ENCODE data around the gene NINJ2.

NINJ2 gene

DNA sequence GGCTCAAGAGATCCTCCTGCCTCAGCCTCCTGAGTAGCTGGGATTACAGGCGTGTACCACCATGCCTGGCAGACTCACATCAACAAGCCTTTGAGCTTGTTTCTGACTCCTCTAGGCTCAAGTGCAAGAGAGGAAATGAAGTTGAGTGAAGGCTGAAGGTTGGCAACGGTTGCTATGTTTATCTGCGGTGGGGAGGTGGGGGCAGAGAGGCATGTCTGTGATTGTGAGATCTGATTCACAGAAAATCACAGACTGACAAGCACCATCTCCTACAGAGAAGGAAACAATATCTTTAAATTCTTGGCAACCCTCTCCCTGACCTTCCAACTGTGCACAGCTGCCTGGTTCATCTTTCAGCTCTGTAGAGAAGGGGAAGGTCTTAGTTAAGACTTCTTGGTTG lies 22.1 kb upstream of the NINJ2 start:
- H3K4me3 Mint-ChIP-seq, result peak overlapping the region; percentile 39 to 56

DNA sequence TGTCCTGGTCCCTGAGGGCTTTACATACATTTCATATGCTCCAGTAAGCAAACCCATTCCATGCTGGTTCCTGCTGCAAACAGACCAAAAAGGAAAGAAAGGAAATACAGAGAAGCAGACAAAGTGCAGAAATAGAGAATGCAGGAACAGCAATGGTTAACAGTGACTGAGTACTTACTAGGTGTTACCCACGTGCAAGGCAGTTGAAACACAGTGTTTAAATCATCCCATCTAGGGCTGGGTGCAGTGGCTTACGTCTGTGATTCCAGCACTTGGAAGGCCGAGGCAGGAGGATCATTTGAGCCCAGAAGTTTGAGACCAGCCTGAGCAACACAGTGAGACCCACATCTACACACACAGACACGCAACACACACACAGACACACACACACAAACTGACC lies 21.2 kb upstream of the NINJ2 start:
- H3K4me3 Mint-ChIP-seq, result peak overlapping the region in 1 of 2 donors; percentile 25
- no peaks in the 10 kb centered on the region for H3K27me3 Mint-ChIP-seq
- no peaks in the 10 kb centered on the region for H3K36me3 Mint-ChIP-seq
- ATAC-seq (replicated peaks) (no peak), DNase-seq (no peak)
- no peak overlapping the region for H3K27ac Mint-ChIP-seq
- peaks cover 33 to 43% of the 10 kb centered on the region in 2 donors for H3K4me1 Mint-ChIP-seq
- no peaks in the 10 kb centered on the region for H3K9me3 Mint-ChIP-seq

More for the DNA sequence above, 22.1 kb upstream of the NINJ2 start:
- Mint-ChIP-seq H3K36me3 (no peaks in the 10 kb centered on the region), H3K9me3 (no peaks in the 10 kb centered on the region), H3K27ac (peak overlapping the region; percentile 94), H3K4me1 (peaks cover 33 to 44% of the 10 kb centered on the region in 2 donors), H3K27me3 (no peaks in the 10 kb centered on the region)
- peak; percentile 94 to 95 for ATAC-seq (replicated peaks)
- DNase-seq, result peak; percentile 71

DNA sequence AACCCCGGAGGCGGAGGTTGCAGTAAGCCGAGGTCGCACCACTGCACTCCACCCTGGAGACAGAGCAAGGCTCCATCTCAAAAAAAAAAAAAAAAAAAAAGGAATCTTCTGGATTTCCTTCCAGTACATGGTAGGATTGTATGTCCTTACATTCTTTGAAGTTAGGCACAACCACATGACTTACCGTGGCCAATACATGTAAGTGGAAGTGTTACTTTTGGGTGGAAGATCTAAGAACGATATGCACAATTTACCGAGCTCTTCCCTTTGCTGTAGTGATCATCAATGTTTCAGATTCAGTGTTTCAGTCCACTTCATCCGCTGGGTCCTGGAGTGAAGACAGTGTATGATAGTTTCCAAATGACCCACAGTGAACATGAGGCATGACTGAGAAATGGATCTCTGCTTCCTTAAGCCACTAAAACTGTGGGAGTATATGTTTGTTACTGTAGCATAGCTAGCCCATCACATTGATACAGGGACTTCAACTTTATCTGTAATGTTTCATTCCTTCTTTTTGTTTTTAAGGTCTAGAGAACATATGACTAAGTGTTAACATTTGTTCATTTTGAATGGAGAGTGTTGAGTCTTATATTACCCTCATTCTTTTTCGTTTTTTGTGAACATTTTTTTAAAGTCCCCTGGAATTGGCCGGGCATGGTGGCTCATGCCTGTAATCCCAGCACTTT lies 18.5 kb upstream of the NINJ2 start:
- Mint-ChIP-seq H3K27me3 (no peaks in the 10 kb centered on the region), H3K4me3 (no peak overlapping the region), H3K4me1 (peaks cover 44 to 57% of the 10 kb centered on the region in 2 donors), H3K27ac (peak overlapping the region; percentile 5), H3K36me3 (no peaks in the 10 kb centered on the region), H3K9me3 (no peaks in the 10 kb centered on the region)
- DNase-seq (no peak), ATAC-seq (replicated peaks) (no peak)

DNA sequence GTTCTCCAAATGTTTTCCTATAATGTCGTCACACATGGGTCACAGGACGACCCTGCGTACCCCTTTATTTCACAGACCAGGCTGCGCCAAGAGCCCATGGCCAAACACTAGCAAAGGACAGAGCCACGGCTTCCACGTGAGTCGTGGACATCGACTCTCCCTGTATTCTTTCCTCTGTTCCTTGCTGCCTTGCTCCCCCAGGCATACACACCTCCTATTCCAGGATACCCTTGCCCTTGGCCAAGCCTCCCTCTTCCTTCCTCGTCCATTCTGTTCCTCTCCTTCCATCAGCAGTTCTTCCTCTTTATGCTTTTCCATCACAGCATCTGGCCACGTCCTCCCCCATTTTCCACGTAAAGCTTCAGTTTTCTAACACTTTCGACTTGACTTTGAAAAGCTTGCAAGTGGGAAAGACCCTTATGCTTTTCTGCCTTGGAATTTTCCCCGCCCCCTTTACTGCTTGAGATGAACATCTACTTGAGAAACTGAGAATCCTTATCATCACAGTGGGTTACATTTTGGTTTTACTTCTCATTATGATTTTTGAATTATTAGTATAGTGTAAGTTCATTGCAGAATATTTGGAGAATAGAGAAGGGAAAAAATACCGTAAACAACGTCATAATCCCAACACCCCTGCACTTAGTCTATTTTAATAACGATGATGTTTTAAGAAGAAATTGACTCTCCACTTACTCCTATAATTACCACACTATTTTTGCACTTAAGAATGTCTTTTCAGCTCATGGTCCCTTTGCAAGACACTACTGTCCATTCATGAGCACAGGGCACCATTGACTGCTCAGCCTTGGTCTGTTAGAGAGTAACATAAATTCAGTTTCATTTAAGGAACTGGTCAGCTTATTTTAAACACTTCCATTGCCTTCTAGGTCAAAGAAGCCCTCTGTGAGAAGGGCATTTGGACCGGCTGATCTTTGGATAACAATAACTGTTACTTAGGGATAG lies 15.8 kb upstream of the NINJ2 start:
- Mint-ChIP-seq H3K27ac (no peak overlapping the region), H3K27me3 (no peaks in the 10 kb centered on the region), H3K4me1 (peaks cover 27 to 42% of the 10 kb centered on the region in 2 donors), H3K9me3 (no peaks in the 10 kb centered on the region), H3K36me3 (no peaks in the 10 kb centered on the region), H3K4me3 (peak overlapping the region in 1 of 2 donors; percentile 11)
- ATAC-seq (replicated peaks) (no peak), DNase-seq (no peak)

DNA sequence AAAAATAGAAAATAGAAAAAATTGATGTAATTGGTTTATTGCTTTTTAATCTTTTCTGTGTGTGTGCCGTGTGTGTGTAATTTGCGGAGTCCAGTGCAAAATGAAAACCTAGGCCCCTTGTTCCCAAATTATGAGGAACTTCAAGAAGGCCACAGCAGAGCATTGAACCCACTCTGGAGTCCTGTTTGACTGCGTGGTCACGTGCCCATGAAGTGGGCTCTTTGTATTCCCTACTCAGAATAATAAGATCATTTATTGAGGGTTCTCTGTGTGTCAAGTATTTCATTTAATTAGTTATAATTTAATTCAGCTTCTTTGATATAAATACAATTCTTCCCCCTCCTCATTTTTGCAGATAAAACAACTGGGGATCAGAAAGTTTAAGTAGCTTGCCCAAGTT lies 12.3 kb upstream of the NINJ2 start:
- peak overlapping the region; percentile 70 for H3K27ac Mint-ChIP-seq
- H3K4me3 Mint-ChIP-seq, result no peak overlapping the region

DNA sequence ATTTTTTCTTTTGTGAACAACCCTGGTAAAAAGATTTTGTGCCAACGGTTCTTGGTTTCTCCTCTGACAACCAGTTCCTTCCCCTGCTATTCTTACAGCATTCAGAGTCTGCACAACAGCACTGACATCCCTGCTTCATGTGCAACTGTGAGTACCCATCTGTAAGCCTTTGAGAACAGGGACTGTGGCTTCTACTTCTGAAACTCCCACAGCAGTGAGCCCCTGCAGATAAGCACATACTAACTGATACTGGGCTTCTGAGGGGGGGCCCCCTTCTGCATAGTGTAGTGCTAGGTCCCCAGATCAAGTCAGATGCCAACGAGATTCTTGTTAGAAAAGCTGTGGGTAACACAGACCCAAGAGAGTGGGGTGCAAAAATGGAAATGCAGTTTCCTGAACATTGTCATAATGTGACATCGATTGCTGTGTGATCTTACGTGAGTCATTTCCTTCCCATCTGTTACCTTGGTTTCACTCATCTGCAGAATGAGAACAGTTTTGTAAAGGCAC lies 11.1 kb upstream of the NINJ2 start:
- Mint-ChIP-seq H3K27ac (peak overlapping the region; percentile 88), H3K36me3 (peaks cover 0 to 1% of the 10 kb centered on the region in 2 donors), H3K4me1 (peaks cover 33 to 70% of the 10 kb centered on the region in 2 donors), H3K4me3 (peak overlapping the region; percentile 50 to 61), H3K27me3 (no peaks in the 10 kb centered on the region), H3K9me3 (no peaks in the 10 kb centered on the region)
- ATAC-seq (replicated peaks) (peak; percentile 93 to 95), DNase-seq (peak; percentile 80)

More for the DNA sequence above, 12.3 kb upstream of the NINJ2 start:
- no peak for ATAC-seq (replicated peaks)
- H3K27me3 Mint-ChIP-seq, result no peaks in the 10 kb centered on the region
- no peaks in the 10 kb centered on the region for H3K36me3 Mint-ChIP-seq
- no peaks in the 10 kb centered on the region for H3K9me3 Mint-ChIP-seq
- no peak for DNase-seq
- peaks cover 34 to 66% of the 10 kb centered on the region in 2 donors for H3K4me1 Mint-ChIP-seq

DNA sequence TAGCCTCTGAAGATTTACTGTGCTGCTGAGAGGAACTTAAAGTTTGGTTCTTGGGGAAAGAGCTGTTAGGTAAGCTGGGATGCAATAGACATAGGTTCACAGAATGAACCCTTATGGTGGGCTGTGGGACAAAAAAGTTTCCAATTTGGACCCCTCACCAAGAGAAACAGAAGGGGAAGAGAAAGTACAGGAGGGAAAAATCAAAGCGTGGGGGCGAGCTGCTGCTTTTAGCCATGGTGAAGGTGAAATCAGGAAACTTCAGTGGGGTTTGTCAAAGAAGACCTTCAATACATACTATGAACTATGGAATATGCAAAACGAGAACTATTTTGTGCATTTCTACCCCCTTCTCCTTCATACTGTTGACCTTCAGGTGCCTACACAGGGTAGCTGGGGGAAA lies 10.6 kb upstream of the NINJ2 start:
- Mint-ChIP-seq H3K27ac (peak overlapping the region; percentile 88), H3K27me3 (no peaks in the 10 kb centered on the region), H3K9me3 (no peaks in the 10 kb centered on the region), H3K36me3 (peaks cover 0 to 6% of the 10 kb centered on the region in 2 donors), H3K4me3 (peak overlapping the region; percentile 18 to 70), H3K4me1 (peaks cover 33 to 70% of the 10 kb centered on the region in 2 donors)
- peak; percentile 25 to 26 for ATAC-seq (replicated peaks)
- no peak for DNase-seq

DNA sequence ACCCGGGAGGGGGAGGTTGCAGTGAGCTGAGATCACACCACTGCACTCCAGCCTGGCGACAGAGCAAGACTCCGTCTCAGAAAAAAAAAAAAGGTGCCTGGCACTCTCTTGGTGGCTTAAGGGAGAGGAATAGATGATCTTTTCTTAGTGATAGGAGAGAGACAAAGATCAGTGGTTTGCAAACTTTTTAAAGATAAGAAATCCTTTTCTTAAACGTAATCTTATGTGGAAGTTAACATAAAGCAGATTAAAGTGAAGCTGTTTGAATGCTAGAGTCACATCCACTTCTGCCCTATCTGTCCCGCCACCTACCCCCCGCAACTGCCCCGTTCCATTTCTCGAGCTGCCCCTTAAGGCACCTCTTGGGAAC lies 6.3 kb upstream of the NINJ2 start:
- Mint-ChIP-seq H3K27me3 (no peaks in the 10 kb centered on the region), H3K4me3 (peak overlapping the region; percentile 34 to 53), H3K9me3 (no peaks in the 10 kb centered on the region), H3K36me3 (peaks cover 0 to 6% of the 10 kb centered on the region in 2 donors), H3K27ac (peak overlapping the region; percentile 93), H3K4me1 (peaks cover 40 to 72% of the 10 kb centered on the region in 2 donors)
- no peak for DNase-seq
- no peak for ATAC-seq (replicated peaks)

DNA sequence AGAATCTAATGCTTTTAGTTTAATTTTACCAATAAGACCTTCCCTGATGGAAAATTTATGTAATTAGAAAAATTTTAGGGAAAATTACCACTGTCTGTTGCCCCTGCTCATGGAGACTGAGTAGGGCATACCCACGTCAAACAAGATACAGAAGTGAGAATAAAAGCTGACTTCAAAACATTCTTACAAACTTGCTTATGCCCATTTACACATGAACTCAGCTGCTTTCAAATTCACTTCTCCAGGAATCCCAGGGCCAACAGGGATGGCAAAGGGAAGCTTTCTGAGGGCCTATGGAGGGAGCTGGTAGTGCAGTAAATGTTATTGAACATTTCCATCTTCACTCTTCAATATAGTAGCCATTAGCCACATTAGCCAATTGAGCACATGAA lies 4.8 kb upstream of the NINJ2 start:
- H3K4me3 Mint-ChIP-seq, result no peak overlapping the region
- H3K27ac Mint-ChIP-seq, result peak overlapping the region; percentile 60

DNA sequence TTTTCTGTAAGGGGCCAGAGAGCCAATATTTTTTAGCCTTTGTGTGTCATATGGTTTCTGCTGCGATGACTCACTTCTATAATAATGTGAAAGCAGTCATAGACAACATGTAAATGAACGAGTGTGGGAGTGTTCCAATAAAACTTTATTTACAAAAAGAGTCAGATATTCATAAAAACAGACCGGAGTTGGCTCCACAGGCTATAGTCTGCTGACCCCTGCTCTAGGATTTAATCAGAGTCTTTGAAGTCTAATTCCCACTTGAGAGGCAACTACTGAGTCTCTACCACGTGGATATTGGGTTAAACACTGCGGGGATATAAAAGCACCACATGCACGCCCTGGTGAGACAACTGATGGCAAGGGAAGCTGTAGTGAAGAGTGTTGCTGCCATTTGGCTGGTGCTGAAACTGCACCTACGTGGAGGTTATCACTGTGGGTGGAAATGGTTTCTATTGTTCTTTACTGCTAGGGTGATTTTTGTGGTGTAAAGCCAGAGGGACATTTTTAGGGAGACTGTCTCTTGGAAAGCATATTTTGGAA lies 3.6 kb upstream of the NINJ2 start:
- Mint-ChIP-seq H3K27ac (peak overlapping the region; percentile 92), H3K36me3 (peaks cover 0 to 6% of the 10 kb centered on the region in 2 donors), H3K27me3 (peaks cover 0 to 5% of the 10 kb centered on the region in 2 donors), H3K4me1 (peaks cover 31 to 61% of the 10 kb centered on the region in 2 donors), H3K9me3 (no peaks in the 10 kb centered on the region), H3K4me3 (peak overlapping the region; percentile 22 to 31)
- DNase-seq, result no peak
- peak in 1 of 2 donors; percentile 25 for ATAC-seq (replicated peaks)

More for the DNA sequence above, 4.8 kb upstream of the NINJ2 start:
- Mint-ChIP-seq H3K36me3 (peaks cover 0 to 6% of the 10 kb centered on the region in 2 donors), H3K4me1 (peaks cover 35 to 63% of the 10 kb centered on the region in 2 donors), H3K27me3 (peaks cover 0 to 4% of the 10 kb centered on the region in 2 donors), H3K9me3 (no peaks in the 10 kb centered on the region)
- DNase-seq, result no peak
- peak; percentile 22 to 27 for ATAC-seq (replicated peaks)

DNA sequence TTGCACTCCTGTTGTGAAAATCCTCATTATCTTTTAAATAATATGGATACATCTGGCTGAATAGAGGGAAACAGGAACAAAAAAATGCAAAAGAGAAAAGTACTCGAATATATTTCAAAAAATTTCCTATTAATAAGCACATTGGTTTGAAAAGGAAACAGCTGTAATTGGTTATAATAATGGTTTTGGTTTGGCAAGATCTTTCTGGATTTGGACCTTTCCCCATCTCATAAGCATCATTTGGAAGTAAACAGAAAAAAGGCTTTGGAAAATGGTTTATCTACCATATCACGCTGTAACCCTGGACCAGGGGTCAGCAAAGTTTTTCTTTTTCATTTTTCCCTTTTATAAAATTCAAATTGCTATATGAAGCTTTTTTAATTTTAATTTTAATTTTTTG lies 2.8 kb upstream of the NINJ2 start:
- ATAC-seq (replicated peaks) (no peak), DNase-seq (no peak)
- H3K4me1 Mint-ChIP-seq, result peaks cover 31 to 61% of the 10 kb centered on the region in 2 donors
- H3K4me3 Mint-ChIP-seq, result no peak overlapping the region
- no peak overlapping the region for H3K27ac Mint-ChIP-seq
- no peaks in the 10 kb centered on the region for H3K9me3 Mint-ChIP-seq
- H3K36me3 Mint-ChIP-seq, result peaks cover 0 to 6% of the 10 kb centered on the region in 2 donors
- peaks cover 0 to 5% of the 10 kb centered on the region in 2 donors for H3K27me3 Mint-ChIP-seq

DNA sequence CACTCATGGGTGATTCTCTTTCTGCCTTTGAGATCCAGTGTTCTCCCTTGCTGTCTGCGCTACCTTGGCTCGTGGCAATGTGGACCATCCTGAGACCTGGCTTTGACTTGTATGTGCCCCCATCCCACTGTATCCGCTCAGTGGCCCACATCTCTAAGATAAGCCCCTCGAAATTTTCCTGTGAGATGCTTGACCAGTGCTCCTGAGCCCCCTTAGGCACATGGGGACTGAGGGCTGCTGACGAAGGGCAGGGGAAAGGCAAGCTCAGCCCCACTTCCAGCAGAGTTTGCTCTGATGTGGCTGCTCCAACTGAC lies 1.5 kb upstream of the NINJ2 start:
- DNase-seq (no peak), ATAC-seq (replicated peaks) (no peak)
- H3K27me3 Mint-ChIP-seq, result peaks cover 0 to 5% of the 10 kb centered on the region in 2 donors
- no peak overlapping the region for H3K27ac Mint-ChIP-seq
- peaks cover 0 to 6% of the 10 kb centered on the region in 2 donors for H3K36me3 Mint-ChIP-seq
- peaks cover 31 to 53% of the 10 kb centered on the region in 2 donors for H3K4me1 Mint-ChIP-seq
- H3K4me3 Mint-ChIP-seq, result no peak overlapping the region
- H3K9me3 Mint-ChIP-seq, result no peaks in the 10 kb centered on the region

DNA sequence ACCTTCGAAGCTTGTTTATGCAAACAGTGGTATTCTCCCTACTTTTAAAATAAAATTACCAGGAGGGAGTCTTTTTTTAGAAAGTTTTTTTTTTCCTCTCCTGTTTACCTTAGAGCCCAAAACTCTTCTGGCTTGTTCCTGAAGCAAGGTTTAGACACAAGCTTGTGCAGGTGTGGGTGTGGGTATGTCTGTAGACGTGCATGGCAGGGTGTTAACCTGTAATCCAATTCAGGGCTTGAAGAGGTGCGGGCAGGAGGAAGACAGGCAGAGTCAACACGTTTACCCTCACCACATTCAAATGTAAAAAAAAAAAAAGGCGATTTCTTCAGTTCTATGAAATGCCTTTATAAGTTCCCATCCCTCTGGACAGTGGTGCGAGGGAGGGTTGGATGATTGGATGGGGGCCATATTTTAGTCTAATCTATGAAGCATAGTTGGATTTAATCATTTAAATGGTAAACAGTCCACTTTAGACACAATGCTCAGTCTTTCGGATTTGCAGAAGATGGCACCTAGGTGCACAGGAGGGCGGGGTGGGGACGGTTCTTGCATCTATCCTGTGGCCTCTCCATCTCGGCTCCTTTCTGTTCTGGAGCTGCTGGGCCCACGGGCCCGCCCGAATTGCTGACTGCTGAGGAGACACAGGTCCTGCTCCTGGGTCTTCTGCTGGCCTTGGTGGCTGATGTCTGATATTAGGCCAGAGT lies 982 bp upstream of the NINJ2 start:
- Mint-ChIP-seq H3K36me3 (peaks cover 0 to 4% of the 10 kb centered on the region in 2 donors), H3K27ac (no peak overlapping the region), H3K4me1 (peaks cover 31 to 53% of the 10 kb centered on the region in 2 donors), H3K27me3 (peaks cover 0 to 5% of the 10 kb centered on the region in 2 donors), H3K4me3 (no peak overlapping the region), H3K9me3 (no peaks in the 10 kb centered on the region)
- ATAC-seq (replicated peaks), result no peak
- DNase-seq, result no peak

Measured in stimulated activated naive B cell treated with anti-CD40 and anti-IgM and Interleukin-4, amounts not matched to agents 10 μg/mL and 1 μg/mL and 100 μg/mL, for 72 hours (primary cell).